ENCODE data around the gene CTPS2.
A peak's percentile ranks its signal among the peaks of the same experiment; 100 is the strongest.
"Not testable (repeated sequence)": the region's sequence is repeated elsewhere in the genome, so short reads cannot be mapped to it uniquely, and the experiment has no call there.

The CTPS2 gene

GRCh38 chrX:16727637-16728036 lies 15.2 kb upstream of the CTPS2 start:
- TF ChIP-seq, protein P1, sequence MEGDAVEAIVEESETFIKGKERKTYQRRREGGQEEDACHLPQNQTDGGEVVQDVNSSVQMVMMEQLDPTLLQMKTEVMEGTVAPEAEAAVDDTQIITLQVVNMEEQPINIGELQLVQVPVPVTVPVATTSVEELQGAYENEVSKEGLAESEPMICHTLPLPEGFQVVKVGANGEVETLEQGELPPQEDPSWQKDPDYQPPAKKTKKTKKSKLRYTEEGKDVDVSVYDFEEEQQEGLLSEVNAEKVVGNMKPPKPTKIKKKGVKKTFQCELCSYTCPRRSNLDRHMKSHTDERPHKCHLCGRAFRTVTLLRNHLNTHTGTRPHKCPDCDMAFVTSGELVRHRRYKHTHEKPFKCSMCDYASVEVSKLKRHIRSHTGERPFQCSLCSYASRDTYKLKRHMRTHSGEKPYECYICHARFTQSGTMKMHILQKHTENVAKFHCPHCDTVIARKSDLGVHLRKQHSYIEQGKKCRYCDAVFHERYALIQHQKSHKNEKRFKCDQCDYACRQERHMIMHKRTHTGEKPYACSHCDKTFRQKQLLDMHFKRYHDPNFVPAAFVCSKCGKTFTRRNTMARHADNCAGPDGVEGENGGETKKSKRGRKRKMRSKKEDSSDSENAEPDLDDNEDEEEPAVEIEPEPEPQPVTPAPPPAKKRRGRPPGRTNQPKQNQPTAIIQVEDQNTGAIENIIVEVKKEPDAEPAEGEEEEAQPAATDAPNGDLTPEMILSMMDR (IDR thresholded peaks at IDR 0.05; ENCODE audit: extremely low read depth, insufficient read depth, missing control alignments): no peak
- in situ Hi-C loops (cut with MboI; ENCODE audit: low pct_unique_long_range_greater_than_20kb, low sequenced_read_pairs, unreplicated experiment): no loop called here
- DNase-seq (ENCODE audit: low spot score): no peak

DNA sequence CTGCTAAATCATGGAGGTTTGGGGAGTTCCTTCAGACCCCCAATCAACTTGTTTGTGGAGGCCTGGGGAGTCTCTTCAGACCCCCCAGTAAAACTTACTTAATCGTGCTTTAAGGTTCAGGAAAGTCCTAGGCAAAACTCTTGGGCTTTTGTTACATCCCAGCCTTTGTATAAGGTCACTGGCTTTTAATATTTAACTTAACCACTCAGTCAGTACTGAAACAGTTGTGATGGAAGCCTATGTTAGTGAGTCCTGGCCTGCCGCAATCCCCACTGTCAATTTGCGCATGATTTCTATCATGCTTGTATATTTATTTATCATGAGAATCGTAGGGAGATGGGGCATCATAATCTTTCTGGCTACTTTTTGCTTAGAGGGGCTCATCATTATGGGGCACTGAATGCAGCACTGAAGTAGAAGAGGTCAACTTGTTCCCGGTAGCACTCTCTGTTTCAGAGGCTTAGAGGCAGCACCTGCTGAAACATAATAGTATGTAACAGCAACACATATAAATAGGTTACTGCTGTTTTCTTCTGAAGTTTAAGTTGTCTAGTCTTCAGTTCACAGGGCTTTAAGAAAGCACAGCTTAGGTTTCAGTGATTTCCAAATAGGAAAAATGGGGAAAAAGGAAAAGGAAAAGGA lies 14.0 kb upstream of the CTPS2 start:
- in situ Hi-C loops (cut with MboI; ENCODE audit: low pct_unique_long_range_greater_than_20kb, low sequenced_read_pairs, unreplicated experiment): not testable (repeated sequence)

GRCh38 chrX:16725072-16725471 lies 12.6 kb upstream of the CTPS2 start:
- in situ Hi-C loops (cut with MboI; ENCODE audit: low pct_unique_long_range_greater_than_20kb, low sequenced_read_pairs, unreplicated experiment): no loop called here
- no peak for DNase-seq (ENCODE audit: low spot score)

More for the DNA sequence above, 14.0 kb upstream of the CTPS2 start:
- DNase-seq (ENCODE audit: low spot score): not testable (repeated sequence)

GRCh38 chrX:16722481-16722880 lies 10.0 kb upstream of the CTPS2 start:
- in situ Hi-C loops (cut with MboI; ENCODE audit: low pct_unique_long_range_greater_than_20kb, low sequenced_read_pairs, unreplicated experiment): no loop called here
- DNase-seq (ENCODE audit: low spot score): no peak
- TF ChIP-seq, protein P1 (IDR thresholded peaks at IDR 0.05; ENCODE audit: extremely low read depth, insufficient read depth, missing control alignments): no peak

More at GRCh38 chrX:16725072-16725471, 12.6 kb upstream of the CTPS2 start:
- TF ChIP-seq, protein P1 (IDR thresholded peaks at IDR 0.05; ENCODE audit: extremely low read depth, insufficient read depth, missing control alignments): no peak

GRCh38 chrX:16719334-16720084 lies 7.0 kb upstream of the CTPS2 start, which contains the start of gene SYAP1:
Gene SYAP1, plus strand, starts transcription at chrX:16719612. Its CDS starts 113 bp downstream, at chrX:16719725.
- TF ChIP-seq, protein P1 (IDR thresholded peaks at IDR 0.05; ENCODE audit: extremely low read depth, insufficient read depth, missing control alignments): peak; percentile 14
- peak; percentile 87 for DNase-seq (ENCODE audit: low spot score)
- in situ Hi-C loops (cut with MboI; ENCODE audit: low pct_unique_long_range_greater_than_20kb, low sequenced_read_pairs, unreplicated experiment): no loop called here

DNA sequence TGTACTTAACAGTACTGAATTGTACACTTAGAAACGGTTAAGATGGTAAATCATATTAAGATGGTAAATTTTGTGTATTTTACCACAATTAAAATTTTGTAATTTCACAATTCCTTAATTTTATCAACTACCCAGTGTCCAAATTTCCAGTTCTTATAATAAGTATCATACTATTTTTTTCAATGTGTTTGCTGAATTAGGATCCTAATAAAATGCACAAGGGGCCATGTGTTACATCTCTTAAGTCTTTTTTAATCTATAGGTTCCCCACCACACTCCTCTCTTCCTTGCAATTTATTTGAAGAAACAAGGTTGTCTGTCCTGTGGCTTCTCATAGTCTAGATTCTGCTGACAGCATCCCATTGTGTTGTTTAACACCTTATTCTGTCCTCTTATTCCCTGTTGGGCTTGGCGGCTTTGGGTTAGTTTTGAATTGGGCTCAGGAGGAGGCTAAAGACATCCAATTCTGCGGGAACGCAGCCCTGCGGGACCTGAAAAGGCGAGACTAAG lies 6.4 kb upstream of the CTPS2 start:
- DNase-seq (ENCODE audit: low spot score): no peak
- TF ChIP-seq, protein P1 (IDR thresholded peaks at IDR 0.05; ENCODE audit: extremely low read depth, insufficient read depth, missing control alignments): no peak
- in situ Hi-C loops (cut with MboI; ENCODE audit: low pct_unique_long_range_greater_than_20kb, low sequenced_read_pairs, unreplicated experiment): no loop called here

DNA sequence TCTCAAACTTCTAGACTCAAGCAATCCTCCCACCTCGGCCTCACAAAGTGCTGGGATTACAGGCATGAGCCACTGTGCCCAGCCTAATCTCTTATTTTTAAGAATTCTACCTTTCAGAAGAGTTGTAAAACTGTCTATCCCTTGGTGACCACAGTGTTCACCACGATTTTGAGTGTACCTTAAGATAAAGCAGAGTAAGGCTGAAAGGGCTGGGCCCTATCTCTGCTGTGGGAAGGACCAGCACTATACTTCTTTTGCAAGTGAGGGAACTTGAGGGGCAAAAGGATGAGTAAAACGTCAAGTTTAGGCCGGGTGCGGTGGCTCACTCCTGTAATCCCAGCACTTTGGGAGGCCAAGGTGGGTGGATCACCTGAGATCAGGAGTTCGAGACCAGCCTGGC lies 4.0 kb upstream of the CTPS2 start:
- DNase-seq (ENCODE audit: low spot score); in situ Hi-C loops (cut with MboI; ENCODE audit: low pct_unique_long_range_greater_than_20kb, low sequenced_read_pairs, unreplicated experiment): not testable (repeated sequence)

GRCh38 chrX:16715638-16716037 lies 3.2 kb upstream of the CTPS2 start:
- DNase-seq (ENCODE audit: low spot score); in situ Hi-C loops (cut with MboI; ENCODE audit: low pct_unique_long_range_greater_than_20kb, low sequenced_read_pairs, unreplicated experiment): not testable (repeated sequence)
